Fibroblast of lung (primary cell): ENCODE results near the gene FRMD4A. TPM values are rescaled to one million over a fixed set of nuclear protein-coding genes. Genes with fewer than 3 reads are reported as not detected.

Experiments used
- DNase-seq, 2 donors: peaks; one replicate each; pipeline versions ENCODE4 v3.0.0 to v3.0.0-alpha.2; 2010; ENCODE audit warnings: low read depth in 2 of 2
- H2AFZ ChIP-seq: 2 replicates; pipeline ENCODE4 v1.5.1; 2012; ENCODE audit warnings: low read length, control low read depth, inconsistent platforms
- H3K27ac ChIP-seq: 2 replicates; pipeline ENCODE4 v1.5.1; 2011; ENCODE audit warnings: low read length, control low read depth; ENCODE audit not compliant: insufficient read depth
- H3K27me3 ChIP-seq: 2 replicates; pipeline ENCODE4 v1.5.1; 2011; ENCODE audit warnings: mild to moderate bottlenecking, low read length; ENCODE audit not compliant: control insufficient read depth, insufficient read depth
- H3K36me3 ChIP-seq: 2 replicates; pipeline ENCODE4 v1.5.1; 2011; ENCODE audit warnings: low read length; ENCODE audit not compliant: control insufficient read depth, insufficient read depth
- H3K4me1 ChIP-seq: 2 replicates; pipeline ENCODE4 v1.5.1; 2011; ENCODE audit warnings: low read length; ENCODE audit not compliant: control insufficient read depth, insufficient read depth; ENCODE audit errors: extremely low read depth
- H3K4me2 ChIP-seq: 2 replicates; pipeline ENCODE4 v1.5.1; 2011; ENCODE audit warnings: low read length, control low read depth; ENCODE audit not compliant: insufficient read depth; ENCODE audit errors: extremely low read depth
- H3K4me3 ChIP-seq, 4 experiments: fragments of 200-600 bp in 1 of 4; sonication (generic) in 1 of 4; replicated peaks in 1 of 4; 2 replicates each; pipeline ENCODE4 v1.5.1; 2011 to 2016; ENCODE audit warnings: low read length in 4 of 4, low read depth in 3 of 4, mild to moderate bottlenecking in 3 of 4, control low read depth in 2 of 4, inconsistent platforms in 1 of 4, mixed read lengths in 1 of 4; ENCODE audit not compliant: insufficient read depth in 1 of 4; ENCODE audit errors: control extremely low read depth in 1 of 4
- H3K79me2 ChIP-seq: 2 replicates; pipeline ENCODE4 v1.5.1; 2012; ENCODE audit warnings: mild to moderate bottlenecking, low read length, inconsistent platforms; ENCODE audit not compliant: control insufficient read depth, insufficient read depth
- H3K9ac ChIP-seq: 2 replicates; pipeline ENCODE4 v1.5.1; 2011; ENCODE audit warnings: mild to moderate bottlenecking, low read length, control low read depth; ENCODE audit not compliant: insufficient read depth
- H3K9me3 ChIP-seq: 2 replicates; pipeline ENCODE4 v1.5.1; 2012; ENCODE audit warnings: low read depth, low read length; ENCODE audit not compliant: control insufficient read depth, insufficient read depth
- H4K20me1 ChIP-seq: 2 replicates; pipeline ENCODE4 v1.5.1; 2011; ENCODE audit warnings: low read length; ENCODE audit not compliant: control insufficient read depth, insufficient read depth; ENCODE audit errors: extremely low read depth
- EZH2 ChIP-seq: IDR thresholded peaks from 2 replicates; pipeline ENCODE4 v1.5.1; 2012; ENCODE audit warnings: low read length, control low read depth, mild to moderate bottlenecking; ENCODE audit errors: missing control alignments
- polyA plus RNA-seq, 2 donors: library from polyadenylated mRNA; depleted of rRNA in 1 of 2; stranded (reverse) in 1 of 2; unstranded in 1 of 2; fragments of >200 nt; gene quantifications; 2 replicates each; pipeline ENCODE4 v1.2.1, GENCODE V29; 2011 to 2012; ENCODE audit warnings: missing spikeins in 1 of 2
- total RNA-seq: library from RNA; depleted of rRNA; stranded (reverse); fragments of >200 nt; gene quantifications from 2 replicates; pipeline ENCODE4 v1.2.1, GENCODE V29; 2014
- TF ChIP-seq, protein P1 (sequence below), 2 donors: IDR thresholded peaks in 1 of 2; conservative IDR thresholded peaks in 1 of 2; 1 replicate in 1 of 2; 2 replicates in 1 of 2; pipeline ENCODE4 v1.5.1; 2011 to 2012; ENCODE audit warnings: low read length in 2 of 2, control low read depth in 1 of 2, inconsistent platforms in 1 of 2, low read depth in 1 of 2, mild to moderate bottlenecking in 1 of 2

FRMD4A gene
- total and polyA plus RNA-seq, 2 donors (not counting 1 experiment from before 2014, with no cell fraction given) = 26.9 to 63.6 TPM

GRCh38 chr10:13845897-13846296, 484.8 kb downstream of the FRMD4A start:
- Histone ChIP-seq H3K4me3 (no peak overlapping the region), H3K9ac (no peak overlapping the region), H4K20me1 (no peaks in the 10 kb centered on the region), H3K27me3 (no peaks in the 10 kb centered on the region), H3K4me2 (no peak overlapping the region), H3K9me3 (no peaks in the 10 kb centered on the region), H3K79me2 (peaks cover 6% of the 10 kb centered on the region), H2AFZ (no peak overlapping the region), H3K4me1 (peaks cover 2% of the 10 kb centered on the region), H3K27ac (no peak overlapping the region), H3K36me3 (peaks cover 2% of the 10 kb centered on the region)
- no peak for TF ChIP-seq EZH2
- TF ChIP-seq, protein P1, sequence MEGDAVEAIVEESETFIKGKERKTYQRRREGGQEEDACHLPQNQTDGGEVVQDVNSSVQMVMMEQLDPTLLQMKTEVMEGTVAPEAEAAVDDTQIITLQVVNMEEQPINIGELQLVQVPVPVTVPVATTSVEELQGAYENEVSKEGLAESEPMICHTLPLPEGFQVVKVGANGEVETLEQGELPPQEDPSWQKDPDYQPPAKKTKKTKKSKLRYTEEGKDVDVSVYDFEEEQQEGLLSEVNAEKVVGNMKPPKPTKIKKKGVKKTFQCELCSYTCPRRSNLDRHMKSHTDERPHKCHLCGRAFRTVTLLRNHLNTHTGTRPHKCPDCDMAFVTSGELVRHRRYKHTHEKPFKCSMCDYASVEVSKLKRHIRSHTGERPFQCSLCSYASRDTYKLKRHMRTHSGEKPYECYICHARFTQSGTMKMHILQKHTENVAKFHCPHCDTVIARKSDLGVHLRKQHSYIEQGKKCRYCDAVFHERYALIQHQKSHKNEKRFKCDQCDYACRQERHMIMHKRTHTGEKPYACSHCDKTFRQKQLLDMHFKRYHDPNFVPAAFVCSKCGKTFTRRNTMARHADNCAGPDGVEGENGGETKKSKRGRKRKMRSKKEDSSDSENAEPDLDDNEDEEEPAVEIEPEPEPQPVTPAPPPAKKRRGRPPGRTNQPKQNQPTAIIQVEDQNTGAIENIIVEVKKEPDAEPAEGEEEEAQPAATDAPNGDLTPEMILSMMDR (conservative IDR thresholded peaks at IDR 0.05 in 1 of 2, IDR thresholded peaks at IDR 0.05 in 1 of 2; ENCODE audit: low read depth in 1 of 2, low read length in 2 of 2) = no peak
- no peak for DNase-seq

GRCh38 chr10:13844651-13845050, 486.1 kb downstream of the FRMD4A start:
- Histone ChIP-seq H3K4me1 (peaks cover 9% of the 10 kb centered on the region), H3K36me3 (no peaks in the 10 kb centered on the region), H3K9me3 (no peaks in the 10 kb centered on the region), H2AFZ (no peak overlapping the region), H3K4me3 (no peak overlapping the region), H4K20me1 (no peaks in the 10 kb centered on the region), H3K79me2 (peaks cover 4% of the 10 kb centered on the region), H3K27ac (peak overlapping the region; percentile 44), H3K4me2 (no peak overlapping the region), H3K27me3 (no peaks in the 10 kb centered on the region), H3K9ac (no peak overlapping the region)
- no peak for TF ChIP-seq EZH2
- TF ChIP-seq, protein P1 (conservative IDR thresholded peaks at IDR 0.05 in 1 of 2, IDR thresholded peaks at IDR 0.05 in 1 of 2; ENCODE audit: low read depth in 1 of 2, low read length in 2 of 2) = no peak
- peak in 1 of 2 donors; percentile 42 for DNase-seq

DNA sequence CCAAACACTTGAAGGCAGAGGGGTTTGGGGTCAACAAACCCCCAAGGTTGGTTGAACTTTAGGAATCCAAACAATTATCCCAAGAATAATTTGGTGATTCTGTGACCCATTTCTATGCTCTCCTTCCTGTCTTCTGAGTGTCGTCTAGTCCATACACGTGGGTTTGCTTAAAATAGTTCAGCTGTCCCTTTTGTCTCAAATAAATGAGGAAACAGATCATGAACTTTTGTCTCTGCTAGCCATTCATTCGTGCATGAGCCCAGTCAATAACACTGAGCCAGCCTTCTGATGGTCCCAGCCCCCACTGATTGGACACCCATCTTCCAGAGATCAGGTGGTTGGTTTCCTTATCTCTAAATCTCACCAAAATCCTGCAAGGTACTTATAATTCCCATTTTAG, 488.6 kb downstream of the FRMD4A start:
- Histone ChIP-seq H3K27ac (no peak overlapping the region), H3K9ac (no peak overlapping the region), H2AFZ (no peak overlapping the region), H3K4me1 (peaks cover 19% of the 10 kb centered on the region), H3K36me3 (no peaks in the 10 kb centered on the region), H4K20me1 (no peaks in the 10 kb centered on the region), H3K9me3 (no peaks in the 10 kb centered on the region), H3K4me2 (no peak overlapping the region), H3K79me2 (peaks cover 4% of the 10 kb centered on the region), H3K4me3 (no peak overlapping the region), H3K27me3 (no peaks in the 10 kb centered on the region)
- DNase-seq = no peak
- TF ChIP-seq, protein P1 (conservative IDR thresholded peaks at IDR 0.05 in 1 of 2, IDR thresholded peaks at IDR 0.05 in 1 of 2; ENCODE audit: low read depth in 1 of 2, low read length in 2 of 2) = no peak
